K562 (cell line): ENCODE results near the gene TLE3. TPM values are rescaled to one million over a fixed set of nuclear protein-coding genes. Genes with fewer than 3 reads are reported as not detected.

ENCODE experiments used
- DNMT1 ChIP-seq: fragments of 450-650 bp; IDR thresholded peaks from 2 replicates; pipeline ENCODE4 v1.6.1; 2016; ENCODE audit warnings: antibody characterized with exemption, mild to moderate bottlenecking
- E4F1 ChIP-seq: fragments of 250-450 bp; sonication (Bioruptor Pico); IDR thresholded peaks from 2 replicates; pipeline ENCODE4 v1.5.0; 2021; ENCODE audit warnings: mild to moderate bottlenecking, borderline replicate concordance
- ELF2 ChIP-seq: fragments of 250-450 bp; sonication (Bioruptor Pico); IDR thresholded peaks from 2 replicates; pipeline ENCODE4 v1.5.0; 2021; ENCODE audit warnings: mild to moderate bottlenecking
- GTF2F1 ChIP-seq: IDR thresholded peaks from 2 replicates; pipeline ENCODE4 v1.6.1; 2011; ENCODE audit warnings: low read depth, low read length, improper control_type of control experiment
- HDAC8 ChIP-seq: fragments of 450-650 bp; IDR thresholded peaks from 2 replicates; pipeline ENCODE4 v1.6.1; 2016; ENCODE audit warnings: mild to moderate bottlenecking, missing genetic modification characterization, moderate library complexity, missing compliant biosample characterization
- ILF3 ChIP-seq: fragments of 450-650 bp; IDR thresholded peaks from 2 replicates; pipeline ENCODE4 v1.6.1; 2018; ENCODE audit warnings: antibody characterized with exemption, mild to moderate bottlenecking, moderate library complexity, borderline replicate concordance
- MTA2 ChIP-seq: fragments of 450-650 bp; IDR thresholded peaks from 2 replicates; pipeline ENCODE4 v1.6.1; 2016; ENCODE audit warnings: low read depth
- SMAD2 ChIP-seq: fragments of 150-350 bp; IDR thresholded peaks from 2 replicates; pipeline ENCODE4 v1.6.1; 2014; ENCODE audit warnings: low read depth, mild to moderate bottlenecking, low read length
- SMAD3 ChIP-seq: fragments of 450-650 bp; formaldehyde crosslinking; conservative IDR thresholded peaks from 2 replicates; pipeline ENCODE4 v1.4.0; 2020; ENCODE audit warnings: mild to moderate bottlenecking
- STAT6 ChIP-seq: sonication (generic); formaldehyde crosslinking; IDR thresholded peaks from 2 replicates; pipeline ENCODE4 v1.8.1; 2023; ENCODE audit warnings: mild to moderate bottlenecking, missing genetic modification reagents
- SUPT5H ChIP-seq: fragments of 450-650 bp; IDR thresholded peaks from 2 replicates; pipeline ENCODE4 v1.6.1; 2016
- ZNF354B ChIP-seq: fragments of 250-450 bp; sonication (Bioruptor Pico); IDR thresholded peaks from 2 replicates; pipeline ENCODE4 v1.4.0; 2020
- ZNF639 ChIP-seq, 2 experiments: fragments of 200-800 bp in 1 of 2; sonication (Bioruptor generic) in 1 of 2; sonication (generic) in 1 of 2; formaldehyde crosslinking in 1 of 2; IDR thresholded peaks in 1 of 2; conservative IDR thresholded peaks in 1 of 2; 2 replicates each; pipeline versions ENCODE4 v1.5.0 to v1.6.1; 2016 to 2020; ENCODE audit warnings: missing compliant biosample characterization in 1 of 2, missing genetic modification characterization in 1 of 2, missing genetic modification reagents in 1 of 2
- polyA plus RNA-seq, 8 experiments: library from polyadenylated mRNA; depleted of rRNA in 4 of 8; stranded (reverse) in 5 of 8; unstranded in 3 of 8; fragments of >200 nt; fragmentation: Nextera tagmentation in 2 of 8; fragmentation: Illumina TruSeq in 1 of 8; extraction: Ambion mirVana in 2 of 8; extraction: Trizol in 1 of 8; gene quantifications; 2 replicates each; pipeline versions ENCODE4 v1.2.1 to v1.2.3, GENCODE V29; 2011 to 2014; ENCODE audit warnings: inconsistent platforms in 1 of 8, missing spikeins in 1 of 8
- total RNA-seq, 7 experiments: library from RNA; depleted of rRNA in 6 of 7; stranded (reverse); fragments of >200 nt in 6 of 7; fragmentation: Illumina TruSeq in 2 of 7; extraction: Trizol in 2 of 7; gene quantifications; 2 replicates each; pipeline versions ENCODE4 v1.2.1 to v1.2.3, GENCODE V29; 2011 to 2021; ENCODE audit warnings: low replicate concordance in 1 of 7
- TF ChIP-seq, protein P1 (sequence below): sonication (generic); formaldehyde crosslinking; IDR thresholded peaks from 2 replicates; pipeline ENCODE4 v1.8.0; 2022; ENCODE audit warnings: mild to moderate bottlenecking, missing genetic modification reagents
- TF ChIP-seq, protein P2 (sequence below): fragments of 450-650 bp; conservative IDR thresholded peaks from 2 replicates; pipeline ENCODE4 v1.6.1; 2016; ENCODE audit warnings: missing genetic modification characterization, low read depth, mild to moderate bottlenecking, missing compliant biosample characterization, moderate library complexity

TLE3 gene
- total and polyA plus RNA-seq, 9 of the 15 experiments (the other 6 are each of a cell fraction or from before 2014, with no cell fraction given) = 1.5 to 84.2 (median 14.1) TPM

- TF ChIP-seq, protein P1, sequence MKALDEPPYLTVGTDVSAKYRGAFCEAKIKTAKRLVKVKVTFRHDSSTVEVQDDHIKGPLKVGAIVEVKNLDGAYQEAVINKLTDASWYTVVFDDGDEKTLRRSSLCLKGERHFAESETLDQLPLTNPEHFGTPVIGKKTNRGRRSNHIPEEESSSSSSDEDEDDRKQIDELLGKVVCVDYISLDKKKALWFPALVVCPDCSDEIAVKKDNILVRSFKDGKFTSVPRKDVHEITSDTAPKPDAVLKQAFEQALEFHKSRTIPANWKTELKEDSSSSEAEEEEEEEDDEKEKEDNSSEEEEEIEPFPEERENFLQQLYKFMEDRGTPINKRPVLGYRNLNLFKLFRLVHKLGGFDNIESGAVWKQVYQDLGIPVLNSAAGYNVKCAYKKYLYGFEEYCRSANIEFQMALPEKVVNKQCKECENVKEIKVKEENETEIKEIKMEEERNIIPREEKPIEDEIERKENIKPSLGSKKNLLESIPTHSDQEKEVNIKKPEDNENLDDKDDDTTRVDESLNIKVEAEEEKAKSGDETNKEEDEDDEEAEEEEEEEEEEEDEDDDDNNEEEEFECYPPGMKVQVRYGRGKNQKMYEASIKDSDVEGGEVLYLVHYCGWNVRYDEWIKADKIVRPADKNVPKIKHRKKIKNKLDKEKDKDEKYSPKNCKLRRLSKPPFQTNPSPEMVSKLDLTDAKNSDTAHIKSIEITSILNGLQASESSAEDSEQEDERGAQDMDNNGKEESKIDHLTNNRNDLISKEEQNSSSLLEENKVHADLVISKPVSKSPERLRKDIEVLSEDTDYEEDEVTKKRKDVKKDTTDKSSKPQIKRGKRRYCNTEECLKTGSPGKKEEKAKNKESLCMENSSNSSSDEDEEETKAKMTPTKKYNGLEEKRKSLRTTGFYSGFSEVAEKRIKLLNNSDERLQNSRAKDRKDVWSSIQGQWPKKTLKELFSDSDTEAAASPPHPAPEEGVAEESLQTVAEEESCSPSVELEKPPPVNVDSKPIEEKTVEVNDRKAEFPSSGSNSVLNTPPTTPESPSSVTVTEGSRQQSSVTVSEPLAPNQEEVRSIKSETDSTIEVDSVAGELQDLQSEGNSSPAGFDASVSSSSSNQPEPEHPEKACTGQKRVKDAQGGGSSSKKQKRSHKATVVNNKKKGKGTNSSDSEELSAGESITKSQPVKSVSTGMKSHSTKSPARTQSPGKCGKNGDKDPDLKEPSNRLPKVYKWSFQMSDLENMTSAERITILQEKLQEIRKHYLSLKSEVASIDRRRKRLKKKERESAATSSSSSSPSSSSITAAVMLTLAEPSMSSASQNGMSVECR (CRISPR knock-in tag) = no peak
- no peak for TF ChIP-seq HDAC8
- TF ChIP-seq ZNF639 (CRISPR knock-in tag; conservative IDR thresholded peaks at IDR 0.05 in 1 of 2, IDR thresholded peaks at IDR 0.05 in 1 of 2) = no peak
- no peak for TF ChIP-seq E4F1 (CRISPR knock-in tag)
- TF ChIP-seq, protein P2, sequence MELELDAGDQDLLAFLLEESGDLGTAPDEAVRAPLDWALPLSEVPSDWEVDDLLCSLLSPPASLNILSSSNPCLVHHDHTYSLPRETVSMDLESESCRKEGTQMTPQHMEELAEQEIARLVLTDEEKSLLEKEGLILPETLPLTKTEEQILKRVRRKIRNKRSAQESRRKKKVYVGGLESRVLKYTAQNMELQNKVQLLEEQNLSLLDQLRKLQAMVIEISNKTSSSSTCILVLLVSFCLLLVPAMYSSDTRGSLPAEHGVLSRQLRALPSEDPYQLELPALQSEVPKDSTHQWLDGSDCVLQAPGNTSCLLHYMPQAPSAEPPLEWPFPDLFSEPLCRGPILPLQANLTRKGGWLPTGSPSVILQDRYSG (tag) = no peak
- TF ChIP-seq SMAD2 = no peak
- TF ChIP-seq DNMT1 = no peak
- TF ChIP-seq ILF3 = no peak
- TF ChIP-seq SMAD3 (CRISPR knock-in tag) = no peak
- no peak for TF ChIP-seq STAT6 (CRISPR knock-in tag)
- TF ChIP-seq GTF2F1 = no peak
- TF ChIP-seq SUPT5H = no peak
- TF ChIP-seq MTA2 = no peak
- TF ChIP-seq ZNF354B = no peak
- TF ChIP-seq ELF2 (CRISPR knock-in tag) = no peak
These were observed 33.3 kb downstream of the TLE3 start (continued) for GRCh38 chr15:70064441-70064840.
